ENCODE results near the gene GPR84. TPM values are rescaled to one million over a fixed set of nuclear protein-coding genes. Genes with fewer than 3 reads are reported as not detected.
A peak's percentile ranks its signal among the peaks of the same experiment; 100 is the strongest.
"Not testable (repeated sequence)": the region's sequence is repeated elsewhere in the genome, so short reads cannot be mapped to it uniquely, and the experiment has no call there.

The GPR84 gene
- total RNA-seq, 4 donors from 2014 or later, result 0.39 to 0.40 TPM; not detected in 2

GRCh38 chr12:54331461-54331860 is 32.8 kb downstream of the GPR84 start:
- TF ChIP-seq POLR2A (IDR thresholded peaks at IDR 0.05), result no peak
- TF ChIP-seq CTCF (IDR thresholded peaks at IDR 0.05), result no peak
- WGBS, 2 donors, result 92% methylated on average over 5 of the region's 5 CpGs
- Histone ChIP-seq H3K9me3 (no peaks in the 10 kb centered on the region), H3K4me1 (peaks cover 31 to 46% of the 10 kb centered on the region in 2 donors), H3K27me3 (no peaks in the 10 kb centered on the region), H3K4me3 (replicated peaks in 1 of 3) (no peak overlapping the region), H3K27ac (no peak overlapping the region), H3K36me3 (no peaks in the 10 kb centered on the region)
- no peak for DNase-seq
- intact Hi-C loops (cut with DNase I), result no loop called here

- intact Hi-C loops (cut with DNase I), result no loop called here
- Histone ChIP-seq H3K9me3 (no peaks in the 10 kb centered on the region), H3K4me3 (replicated peaks in 1 of 3) (no peak overlapping the region), H3K27ac (no peak overlapping the region), H3K4me1 (peaks cover 31 to 42% of the 10 kb centered on the region in 2 donors), H3K27me3 (no peaks in the 10 kb centered on the region), H3K36me3 (no peaks in the 10 kb centered on the region)
- no peak for DNase-seq
- WGBS, 2 donors, result 68 to 76% methylated on average over 3 of the region's 3 CpGs
- TF ChIP-seq CTCF (IDR thresholded peaks at IDR 0.05) (no peak), POLR2A (IDR thresholded peaks at IDR 0.05) (no peak)
These were observed 33.8 kb downstream of the GPR84 start for GRCh38 chr12:54330442-54330841.

- TF ChIP-seq POLR2A (IDR thresholded peaks at IDR 0.05), result no peak
- TF ChIP-seq CTCF (IDR thresholded peaks at IDR 0.05), result no peak
- DNase-seq, result no peak
- intact Hi-C loops (cut with DNase I), result loop anchor here (5.0 kb wide), 1 partner anchor 37 kb away; no protein-coding TSS in a partner anchor
- Histone ChIP-seq H3K36me3 (no peaks in the 10 kb centered on the region), H3K4me1 (peaks cover 26 to 35% of the 10 kb centered on the region in 2 donors), H3K27ac (peak overlapping the region in 1 of 3 donors; percentile 60), H3K4me3 (replicated peaks in 1 of 3) (no peak overlapping the region), H3K9me3 (no peaks in the 10 kb centered on the region), H3K27me3 (no peaks in the 10 kb centered on the region)
- WGBS, 2 donors, result 76% methylated on average over 5 of the region's 5 CpGs
These were observed 34.5 kb downstream of the GPR84 start for GRCh38 chr12:54329759-54330158.

GRCh38 chr12:54328595-54329337 is 35.5 kb downstream of the GPR84 start:
- no peak for TF ChIP-seq CTCF (IDR thresholded peaks at IDR 0.05)
- Histone ChIP-seq H3K27me3 (no peaks in the 10 kb centered on the region), H3K36me3 (no peaks in the 10 kb centered on the region), H3K4me3 (replicated peaks in 1 of 3) (no peak overlapping the region), H3K9me3 (no peaks in the 10 kb centered on the region), H3K27ac (peak overlapping the region in 1 of 3 donors; percentile 60), H3K4me1 (peaks cover 26 to 36% of the 10 kb centered on the region in 2 donors)
- intact Hi-C loops (cut with DNase I), result loop anchor here (5.0 kb wide), 1 partner anchor 36 kb away; no protein-coding TSS in a partner anchor
- WGBS, 2 donors, result 79 to 83% methylated on average over 6 of the region's 6 CpGs
- DNase-seq, result no peak

GRCh38 chr12:54325442-54326109 is 38.7 kb downstream of the GPR84 start:
- 51 to 55% methylated on average over 22 of the region's 22 CpGs for WGBS, 2 donors
- peak overlapping the region; percentile 66 to 90 (median 90) for H3K27ac ChIP-seq
- intact Hi-C loops (cut with DNase I), result loop anchor here (5.0 kb wide), 1 partner anchor 33 kb away; no protein-coding TSS in a partner anchor
- not testable (repeated sequence) for H3K9me3 ChIP-seq, DNase-seq, H3K27me3 ChIP-seq, H3K36me3 ChIP-seq
- H3K4me3 ChIP-seq (replicated peaks in 1 of 3), result peak overlapping the region; percentile 52 to 91 (median 61)
- H3K4me1 ChIP-seq, result peaks cover 26 to 32% of the 10 kb centered on the region in 2 donors

Data from thyroid gland (tissue), 4 donors.